ENCODE data around the gene TRIM32. TPM values are rescaled to one million over a fixed set of nuclear protein-coding genes. Genes with fewer than 3 reads are reported as not detected.

Gene TRIM32
- total RNA-seq, 4 donors from 2014 or later = 12.9 to 19.2 (median 17.3) TPM

- WGBS = 82% methylated on average over 2 of the region's 2 CpGs
- intact Hi-C loops (cut with DNase I) = no loop called here
- DNase-seq (ENCODE audit: extremely low spot score) = no peak
Observed at GRCh38 chr9:116741742-116742141, 54.6 kb downstream of the TRIM32 start.

GRCh38 chr9:116749176-116749575 is 62.1 kb downstream of the TRIM32 start:
- Histone ChIP-seq H3K27ac (replicated peaks in 1 of 4) (no peak overlapping the region), H3K4me3 (no peak overlapping the region), H3K36me3 (no peaks in the 10 kb centered on the region), H3K4me1 (no peaks in the 10 kb centered on the region), H3K9me3 (no peaks in the 10 kb centered on the region), H3K27me3 (no peaks in the 10 kb centered on the region)
- WGBS = 95% methylated on average over 3 of the region's 3 CpGs
- TF ChIP-seq CTCF (IDR thresholded peaks at IDR 0.05) (no peak), POLR2AphosphoS5 (IDR thresholded peaks at IDR 0.05) (no peak), EP300 (IDR thresholded peaks at IDR 0.05) (no peak), POLR2A (IDR thresholded peaks at IDR 0.05; ENCODE audit: low read depth) (no peak)
- no peak for DNase-seq (ENCODE audit: extremely low spot score)
- intact Hi-C loops (cut with DNase I) = no loop called here

More at GRCh38 chr9:116741742-116742141, 54.6 kb downstream of the TRIM32 start:
- Histone ChIP-seq H3K27ac (replicated peaks in 1 of 4) (no peak overlapping the region), H3K9me3 (no peaks in the 10 kb centered on the region), H3K36me3 (no peaks in the 10 kb centered on the region), H3K4me1 (peaks cover 0 to 6% (median 5%) of the 10 kb centered on the region in 4 donors), H3K27me3 (no peaks in the 10 kb centered on the region), H3K4me3 (no peak overlapping the region)
- TF ChIP-seq CTCF (IDR thresholded peaks at IDR 0.05) (no peak), POLR2A (IDR thresholded peaks at IDR 0.05; ENCODE audit: low read depth) (no peak), EP300 (IDR thresholded peaks at IDR 0.05) (no peak), POLR2AphosphoS5 (IDR thresholded peaks at IDR 0.05) (no peak)

- no peaks in the 10 kb centered on the region for H3K27me3 ChIP-seq
- H3K36me3 ChIP-seq = no peaks in the 10 kb centered on the region
- no peaks in the 10 kb centered on the region for H3K9me3 ChIP-seq
- H3K4me3 ChIP-seq = no peak overlapping the region
- intact Hi-C loops (cut with DNase I) = no loop called here
- H3K4me1 ChIP-seq = no peaks in the 10 kb centered on the region
- TF ChIP-seq POLR2AphosphoS5 (IDR thresholded peaks at IDR 0.05) (no peak), EP300 (IDR thresholded peaks at IDR 0.05) (no peak), POLR2A (IDR thresholded peaks at IDR 0.05; ENCODE audit: low read depth) (no peak), CTCF (IDR thresholded peaks at IDR 0.05) (no peak)
- WGBS = 73% methylated on average over 2 of the region's 2 CpGs
- no peak overlapping the region for H3K27ac ChIP-seq (replicated peaks in 1 of 4)
- no peak for DNase-seq (ENCODE audit: extremely low spot score)
Observed at GRCh38 chr9:116749772-116750171, 62.7 kb downstream of the TRIM32 start.

- 83% methylated on average over 2 of the region's 2 CpGs for WGBS
- intact Hi-C loops (cut with DNase I) = no loop called here
- no peaks in the 10 kb centered on the region for H3K4me1 ChIP-seq
Observed at GRCh38 chr9:116750510-116750909, 63.4 kb downstream of the TRIM32 start.

More at GRCh38 chr9:116750510-116750909, 63.4 kb downstream of the TRIM32 start:
- Histone ChIP-seq H3K27ac (replicated peaks in 1 of 4) (no peak overlapping the region), H3K9me3 (peaks cover 0 to 5% (median 3%) of the 10 kb centered on the region in 4 donors), H3K27me3 (no peaks in the 10 kb centered on the region), H3K36me3 (no peaks in the 10 kb centered on the region), H3K4me3 (no peak overlapping the region)
- DNase-seq (ENCODE audit: extremely low spot score) = no peak
- TF ChIP-seq POLR2A (IDR thresholded peaks at IDR 0.05; ENCODE audit: low read depth) (no peak), EP300 (IDR thresholded peaks at IDR 0.05) (no peak), CTCF (IDR thresholded peaks at IDR 0.05) (no peak), POLR2AphosphoS5 (IDR thresholded peaks at IDR 0.05) (no peak)

All from esophagus muscularis mucosa (tissue), 4 donors.